ENCODE measurements around the gene SMURF1. TPM values are rescaled to one million over a fixed set of nuclear protein-coding genes. Genes with fewer than 3 reads are reported as not detected.
"Not testable (repeated sequence)": the region's sequence is repeated elsewhere in the genome, so short reads cannot be mapped to it uniquely, and the experiment has no call there.

The SMURF1 gene
- total RNA-seq, 4 donors from 2014 or later: 26.8 to 44.7 (median 31.5) TPM

- no peak overlapping the region for H3K4me3 ChIP-seq (ENCODE audit: low read depth, poor library complexity, severe bottlenecking)
- TF ChIP-seq POLR2A (IDR thresholded peaks at IDR 0.05): no peak
- TF ChIP-seq, protein P1, sequence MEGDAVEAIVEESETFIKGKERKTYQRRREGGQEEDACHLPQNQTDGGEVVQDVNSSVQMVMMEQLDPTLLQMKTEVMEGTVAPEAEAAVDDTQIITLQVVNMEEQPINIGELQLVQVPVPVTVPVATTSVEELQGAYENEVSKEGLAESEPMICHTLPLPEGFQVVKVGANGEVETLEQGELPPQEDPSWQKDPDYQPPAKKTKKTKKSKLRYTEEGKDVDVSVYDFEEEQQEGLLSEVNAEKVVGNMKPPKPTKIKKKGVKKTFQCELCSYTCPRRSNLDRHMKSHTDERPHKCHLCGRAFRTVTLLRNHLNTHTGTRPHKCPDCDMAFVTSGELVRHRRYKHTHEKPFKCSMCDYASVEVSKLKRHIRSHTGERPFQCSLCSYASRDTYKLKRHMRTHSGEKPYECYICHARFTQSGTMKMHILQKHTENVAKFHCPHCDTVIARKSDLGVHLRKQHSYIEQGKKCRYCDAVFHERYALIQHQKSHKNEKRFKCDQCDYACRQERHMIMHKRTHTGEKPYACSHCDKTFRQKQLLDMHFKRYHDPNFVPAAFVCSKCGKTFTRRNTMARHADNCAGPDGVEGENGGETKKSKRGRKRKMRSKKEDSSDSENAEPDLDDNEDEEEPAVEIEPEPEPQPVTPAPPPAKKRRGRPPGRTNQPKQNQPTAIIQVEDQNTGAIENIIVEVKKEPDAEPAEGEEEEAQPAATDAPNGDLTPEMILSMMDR (IDR thresholded peaks at IDR 0.05): no peak
- no peak for DNase-seq (ENCODE audit: low spot score in 2 of 2)
- 84 to 91% methylated on average over 3 of the region's 3 CpGs for WGBS, 2 donors
- intact Hi-C loops (cut with DNase I; ENCODE audit: low total_unique reads): no loop called here
These were observed 39.3 kb downstream of the SMURF1 start for GRCh38 chr7:99104631-99105030.

GRCh38 chr7:99103836-99104235, 40.1 kb downstream of the SMURF1 start:
- 90% methylated on average over 13 of the region's 13 CpGs for WGBS, 2 donors

DNA sequence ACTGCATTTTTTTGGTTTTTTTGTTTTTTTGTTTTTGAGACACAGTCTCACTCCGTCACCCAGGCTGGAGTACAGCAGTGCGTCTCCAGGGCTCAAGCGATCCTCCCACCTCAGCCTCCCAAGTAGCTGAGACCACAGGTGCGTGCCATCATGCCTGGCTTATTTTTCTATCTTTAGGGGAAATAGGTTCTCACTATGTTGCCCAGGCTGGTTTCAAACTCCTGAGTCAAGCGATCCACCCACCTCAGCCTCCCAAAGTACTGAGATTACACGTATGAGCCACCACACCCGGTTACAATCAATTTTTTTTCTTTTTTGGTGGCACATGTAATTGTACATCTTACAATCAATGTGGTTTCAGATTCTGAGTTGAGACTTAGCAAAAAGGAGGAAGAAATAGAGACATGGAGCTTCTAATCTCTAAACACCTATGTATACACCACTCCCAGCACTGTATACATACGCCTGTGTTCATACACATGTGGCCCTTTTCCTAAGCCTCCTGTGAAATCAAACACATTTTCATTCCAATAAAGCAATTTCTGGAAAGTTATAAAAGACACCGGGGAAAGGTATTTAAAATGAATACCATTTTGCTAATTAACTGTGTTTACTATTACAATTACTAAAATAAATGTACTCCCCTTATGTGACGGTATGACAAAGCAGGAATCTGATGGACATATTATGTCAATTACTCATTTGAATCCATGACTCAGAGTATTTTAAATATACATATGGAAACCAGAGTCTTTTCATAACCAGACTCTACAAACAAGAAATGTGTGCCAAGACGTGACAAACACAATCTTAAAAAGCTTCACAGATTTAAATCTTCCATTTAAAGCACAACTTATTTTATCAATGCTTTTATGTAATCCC, 40.9 kb downstream of the SMURF1 start:
- TF ChIP-seq, protein P1 (IDR thresholded peaks at IDR 0.05): no peak
- no peak for TF ChIP-seq POLR2A (IDR thresholded peaks at IDR 0.05)
- intact Hi-C loops (cut with DNase I; ENCODE audit: low total_unique reads): no loop called here
- no peak overlapping the region for H3K4me3 ChIP-seq (ENCODE audit: low read depth, poor library complexity, severe bottlenecking)
- WGBS, 2 donors: 68 to 71% methylated on average over 11 of the region's 11 CpGs
- no peak for DNase-seq (ENCODE audit: low spot score in 2 of 2)

More at GRCh38 chr7:99103836-99104235, 40.1 kb downstream of the SMURF1 start:
- intact Hi-C loops (cut with DNase I; ENCODE audit: low total_unique reads); H3K4me3 ChIP-seq (ENCODE audit: low read depth, poor library complexity, severe bottlenecking); DNase-seq (ENCODE audit: low spot score in 2 of 2): not testable (repeated sequence)

GRCh38 chr7:99102361-99102760, 41.5 kb downstream of the SMURF1 start:
- TF ChIP-seq, protein P1 (IDR thresholded peaks at IDR 0.05): no peak
- TF ChIP-seq POLR2A (IDR thresholded peaks at IDR 0.05): no peak
- 57 to 63% methylated on average over 1 of the region's 1 CpG for WGBS, 2 donors
- intact Hi-C loops (cut with DNase I; ENCODE audit: low total_unique reads): no loop called here
- no peak overlapping the region for H3K4me3 ChIP-seq (ENCODE audit: low read depth, poor library complexity, severe bottlenecking)
- no peak for DNase-seq (ENCODE audit: low spot score in 2 of 2)

GRCh38 chr7:99101516-99101915, 42.4 kb downstream of the SMURF1 start:
- DNase-seq (ENCODE audit: low spot score in 2 of 2); intact Hi-C loops (cut with DNase I; ENCODE audit: low total_unique reads); H3K4me3 ChIP-seq (ENCODE audit: low read depth, poor library complexity, severe bottlenecking): not testable (repeated sequence)
- 76 to 77% methylated on average over 13 of the region's 13 CpGs for WGBS, 2 donors

- WGBS, 2 donors: 58 to 68% methylated on average over 6 of the region's 6 CpGs
- TF ChIP-seq, protein P1 (IDR thresholded peaks at IDR 0.05): no peak
- TF ChIP-seq POLR2A (IDR thresholded peaks at IDR 0.05): no peak
- intact Hi-C loops (cut with DNase I; ENCODE audit: low total_unique reads): no loop called here
- no peak overlapping the region for H3K4me3 ChIP-seq (ENCODE audit: low read depth, poor library complexity, severe bottlenecking)
- DNase-seq (ENCODE audit: low spot score in 2 of 2): no peak
These were observed 44.3 kb downstream of the SMURF1 start for GRCh38 chr7:99099499-99100077.
